ENCODE data around the gene CMYA5. TPM values are rescaled to one million over a fixed set of nuclear protein-coding genes. Genes with fewer than 3 reads are reported as not detected.

CMYA5 gene
- total RNA-seq, 4 donors from 2014 or later = 3,049 to 3,867 (median 3,338) TPM

- Histone ChIP-seq H3K4me3 (no peak overlapping the region), H3K36me3 (no peaks in the 10 kb centered on the region), H3K4me1 (peaks cover 14 to 21% of the 10 kb centered on the region in 2 donors), H3K27me3 (no peaks in the 10 kb centered on the region), H3K27ac (no peak overlapping the region), H3K9me3 (no peaks in the 10 kb centered on the region)
- no peak for ATAC-seq
- no peak for TF ChIP-seq POLR2A (IDR thresholded peaks at IDR 0.05)
- TF ChIP-seq, protein P1, sequence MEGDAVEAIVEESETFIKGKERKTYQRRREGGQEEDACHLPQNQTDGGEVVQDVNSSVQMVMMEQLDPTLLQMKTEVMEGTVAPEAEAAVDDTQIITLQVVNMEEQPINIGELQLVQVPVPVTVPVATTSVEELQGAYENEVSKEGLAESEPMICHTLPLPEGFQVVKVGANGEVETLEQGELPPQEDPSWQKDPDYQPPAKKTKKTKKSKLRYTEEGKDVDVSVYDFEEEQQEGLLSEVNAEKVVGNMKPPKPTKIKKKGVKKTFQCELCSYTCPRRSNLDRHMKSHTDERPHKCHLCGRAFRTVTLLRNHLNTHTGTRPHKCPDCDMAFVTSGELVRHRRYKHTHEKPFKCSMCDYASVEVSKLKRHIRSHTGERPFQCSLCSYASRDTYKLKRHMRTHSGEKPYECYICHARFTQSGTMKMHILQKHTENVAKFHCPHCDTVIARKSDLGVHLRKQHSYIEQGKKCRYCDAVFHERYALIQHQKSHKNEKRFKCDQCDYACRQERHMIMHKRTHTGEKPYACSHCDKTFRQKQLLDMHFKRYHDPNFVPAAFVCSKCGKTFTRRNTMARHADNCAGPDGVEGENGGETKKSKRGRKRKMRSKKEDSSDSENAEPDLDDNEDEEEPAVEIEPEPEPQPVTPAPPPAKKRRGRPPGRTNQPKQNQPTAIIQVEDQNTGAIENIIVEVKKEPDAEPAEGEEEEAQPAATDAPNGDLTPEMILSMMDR (IDR thresholded peaks at IDR 0.05 in 4 of 5, conservative IDR thresholded peaks at IDR 0.05 in 1 of 5) = no peak
- in situ Hi-C loops (cut with MboI; ENCODE audit: low sequenced_read_pairs in 4 of 4) (no loop called here), intact Hi-C loops (cut with DNase I; ENCODE audit: low total_unique reads) (no loop called here)
- DNase-seq = no peak
These were observed 150.7 kb downstream of the CMYA5 start for GRCh38 chr5:79840084-79840990.

DNA sequence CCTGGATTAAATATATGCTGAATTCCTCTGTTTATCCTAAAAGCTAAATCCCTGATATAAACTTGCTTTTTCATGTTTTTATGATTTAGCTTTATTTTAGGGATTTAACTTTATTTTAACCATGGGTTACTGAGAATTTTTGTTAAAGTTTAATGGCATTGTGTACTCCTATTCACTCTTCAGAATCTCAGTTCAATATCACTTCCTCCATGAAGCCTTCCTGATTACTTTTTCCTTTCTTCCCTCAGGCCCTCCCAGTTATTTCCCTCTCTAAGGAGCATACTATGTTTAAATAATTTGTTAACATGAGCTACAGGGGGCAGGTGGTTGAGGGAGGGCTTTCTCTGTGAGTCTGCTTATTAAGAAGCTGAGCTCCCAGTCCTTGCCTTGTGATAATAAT lies 151.5 kb downstream of the CMYA5 start:
- Histone ChIP-seq H3K27ac (no peak overlapping the region), H3K9me3 (no peaks in the 10 kb centered on the region), H3K36me3 (no peaks in the 10 kb centered on the region), H3K27me3 (no peaks in the 10 kb centered on the region), H3K4me1 (peaks cover 14 to 20% of the 10 kb centered on the region in 2 donors), H3K4me3 (no peak overlapping the region)
- TF ChIP-seq POLR2A (IDR thresholded peaks at IDR 0.05) = no peak
- TF ChIP-seq, protein P1 (IDR thresholded peaks at IDR 0.05 in 4 of 5, conservative IDR thresholded peaks at IDR 0.05 in 1 of 5) = no peak
- DNase-seq (no peak), ATAC-seq (no peak)
- intact Hi-C loops (cut with DNase I; ENCODE audit: low total_unique reads) = no loop called here
- in situ Hi-C loops (cut with MboI; ENCODE audit: low sequenced_read_pairs in 4 of 4) = no loop called here

DNA sequence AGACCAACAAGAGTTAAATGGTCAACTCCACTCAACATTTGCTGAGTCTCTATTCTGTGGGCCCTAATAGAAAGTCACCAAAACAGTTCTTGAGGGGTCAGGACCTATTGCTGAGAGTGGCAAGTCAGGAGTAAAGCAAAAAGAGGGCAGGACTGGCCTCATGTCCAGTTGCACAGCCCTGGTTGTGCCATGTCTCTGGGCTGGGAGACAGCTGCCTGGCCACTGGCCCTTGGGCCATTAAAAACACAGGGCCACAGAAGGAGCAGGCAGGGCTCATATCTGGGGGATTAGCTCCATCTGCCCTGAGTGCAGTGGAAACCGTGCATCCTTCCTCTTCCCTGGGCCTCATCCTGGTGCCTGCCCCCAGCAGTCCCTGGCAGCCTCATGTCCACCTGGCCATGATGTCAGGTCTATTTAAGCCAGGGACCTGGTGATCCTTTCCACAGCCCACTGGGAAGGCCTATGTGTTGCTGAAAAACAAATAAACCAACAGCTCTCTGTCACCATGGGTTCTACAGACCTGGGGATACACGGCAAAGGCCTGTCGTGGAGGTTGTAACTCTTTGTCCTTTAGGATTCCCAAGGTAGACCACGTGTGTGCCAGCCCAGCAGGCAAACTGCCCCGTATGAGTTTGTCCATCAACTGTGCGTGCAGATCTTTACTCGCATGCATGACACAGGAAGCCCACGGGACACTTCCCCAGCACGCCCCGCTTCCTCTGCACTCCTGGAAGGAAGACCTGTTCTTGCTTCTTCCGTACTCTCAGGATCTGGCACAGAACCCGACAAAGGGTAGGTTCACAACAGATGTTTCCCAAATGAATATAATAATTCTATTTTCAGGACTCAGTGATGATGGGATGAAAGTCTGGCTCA lies 152.6 kb downstream of the CMYA5 start:
- no peak for DNase-seq
- H3K4me1 ChIP-seq = peaks cover 14 to 19% of the 10 kb centered on the region in 2 donors
- in situ Hi-C loops (cut with MboI; ENCODE audit: low sequenced_read_pairs in 4 of 4) = no loop called here
- H3K4me3 ChIP-seq = no peak overlapping the region
- intact Hi-C loops (cut with DNase I; ENCODE audit: low total_unique reads) = no loop called here
- no peak overlapping the region for H3K27ac ChIP-seq
- no peaks in the 10 kb centered on the region for H3K27me3 ChIP-seq
- TF ChIP-seq POLR2A (IDR thresholded peaks at IDR 0.05) = no peak
- TF ChIP-seq, protein P1 (IDR thresholded peaks at IDR 0.05 in 4 of 5, conservative IDR thresholded peaks at IDR 0.05 in 1 of 5) = no peak
- ATAC-seq = peak in 1 of 2 donors; percentile 31
- H3K9me3 ChIP-seq = no peaks in the 10 kb centered on the region
- H3K36me3 ChIP-seq = no peaks in the 10 kb centered on the region

- DNase-seq (no peak), ATAC-seq (no peak)
- H3K36me3 ChIP-seq = no peaks in the 10 kb centered on the region
- in situ Hi-C loops (cut with MboI; ENCODE audit: low sequenced_read_pairs in 4 of 4) (no loop called here), intact Hi-C loops (cut with DNase I; ENCODE audit: low total_unique reads) (no loop called here)
- no peaks in the 10 kb centered on the region for H3K27me3 ChIP-seq
- H3K4me1 ChIP-seq = peaks cover 9 to 11% of the 10 kb centered on the region in 2 donors
- no peak overlapping the region for H3K4me3 ChIP-seq
- H3K27ac ChIP-seq = no peak overlapping the region
- TF ChIP-seq POLR2A (IDR thresholded peaks at IDR 0.05) = no peak
- TF ChIP-seq, protein P1 (IDR thresholded peaks at IDR 0.05 in 4 of 5, conservative IDR thresholded peaks at IDR 0.05 in 1 of 5) = no peak
- H3K9me3 ChIP-seq = no peaks in the 10 kb centered on the region
These were observed 153.4 kb downstream of the CMYA5 start for GRCh38 chr5:79842991-79843390.
